Neuronal stem cell (in vitro differentiated cells): ENCODE measurements around the gene SLC38A8.
A peak's percentile ranks its signal among the peaks of the same experiment; 100 is the strongest.

Source experiments
- DNase-seq: peaks from one replicate; pipeline ENCODE4 v3.0.0-alpha.2; 2013; ENCODE audit warnings: low spot score
- H2AFZ ChIP-seq: one replicate; pipeline ENCODE4 v1.6.1; 2013; ENCODE audit warnings: mild to moderate bottlenecking, low read length, inconsistent platforms
- H2AK5ac ChIP-seq: 2 replicates; pipeline ENCODE4 v1.6.1; 2013; ENCODE audit warnings: low read depth, mild to moderate bottlenecking, inconsistent platforms, low read length, moderate library complexity, mixed read lengths
- H2BK120ac ChIP-seq: 2 replicates; pipeline ENCODE4 v1.6.1; 2013; ENCODE audit warnings: low read depth, mild to moderate bottlenecking, inconsistent platforms, low read length, moderate library complexity, mixed read lengths
- H2BK12ac ChIP-seq: one replicate; pipeline ENCODE4 v1.6.1; 2013; ENCODE audit warnings: low read length, inconsistent platforms
- H2BK15ac ChIP-seq: 2 replicates; pipeline ENCODE4 v1.6.1; 2013; ENCODE audit warnings: mild to moderate bottlenecking, low read length, inconsistent platforms, mixed read lengths
- H2BK5ac ChIP-seq: one replicate; pipeline ENCODE4 v1.6.1; 2013; ENCODE audit warnings: inconsistent platforms, mild to moderate bottlenecking, low read length, moderate library complexity
- H3K14ac ChIP-seq: one replicate; pipeline ENCODE4 v1.6.1; 2013; ENCODE audit warnings: low read length, inconsistent platforms
- H3K18ac ChIP-seq: 2 replicates; pipeline ENCODE4 v1.6.1; 2013; ENCODE audit warnings: low read length, inconsistent platforms
- H3K23ac ChIP-seq: 2 replicates; pipeline ENCODE4 v1.6.1; 2013; ENCODE audit warnings: low read depth, mild to moderate bottlenecking, mixed read lengths, low read length, inconsistent platforms; ENCODE audit not compliant: poor library complexity
- H3K27ac ChIP-seq: replicated peaks from 3 replicates; pipeline ENCODE4 v1.5.1; 2013; ENCODE audit warnings: low read length, inconsistent platforms
- H3K27me3 ChIP-seq, 3 experiments: 2 replicates each; pipeline ENCODE4 v1.6.1; 2013; ENCODE audit warnings: low read length in 3 of 3, mild to moderate bottlenecking in 2 of 3, inconsistent platforms in 1 of 3, low read depth in 1 of 3, mixed read lengths in 1 of 3, moderate library complexity in 1 of 3; ENCODE audit not compliant: control insufficient read depth in 3 of 3, insufficient read depth in 3 of 3
- H3K36me3 ChIP-seq, 2 donors: replicated peaks in 1 of 2; 2 replicates each; pipeline ENCODE4 v1.6.1; 2013; ENCODE audit warnings: low read length in 2 of 2; ENCODE audit not compliant: control insufficient read depth in 2 of 2, insufficient read depth in 2 of 2
- H3K4ac ChIP-seq: 2 replicates; pipeline ENCODE4 v1.6.1; 2013; ENCODE audit warnings: inconsistent platforms, mild to moderate bottlenecking, low read length, moderate library complexity
- H3K4me1 ChIP-seq, 2 donors: 1 replicate in 1 of 2; 2 replicates in 1 of 2; pipeline ENCODE4 v1.6.1; 2013; ENCODE audit warnings: low read length in 2 of 2, low read depth in 1 of 2; ENCODE audit not compliant: control insufficient read depth in 2 of 2, insufficient read depth in 1 of 2
- H3K4me2 ChIP-seq: one replicate; pipeline ENCODE4 v1.6.1; 2013; ENCODE audit warnings: mild to moderate bottlenecking, low read length, inconsistent platforms; ENCODE audit not compliant: insufficient read depth, poor library complexity, severe bottlenecking
- H3K4me3 ChIP-seq, 2 donors: 2 replicates each; pipeline ENCODE4 v1.5.1; 2013; ENCODE audit warnings: low read length in 2 of 2, mild to moderate bottlenecking in 2 of 2, inconsistent platforms in 1 of 2, moderate library complexity in 1 of 2
- H3K79me1 ChIP-seq: one replicate; pipeline ENCODE4 v1.6.1; 2013; ENCODE audit warnings: low read depth, mild to moderate bottlenecking, inconsistent platforms, low read length, moderate library complexity
- H3K9ac ChIP-seq: one replicate; pipeline ENCODE4 v1.6.1; 2013; ENCODE audit warnings: mild to moderate bottlenecking, low read depth, low read length, inconsistent platforms; ENCODE audit not compliant: poor library complexity
- H3K9me3 ChIP-seq, 2 donors: replicated peaks in 1 of 2; 2 replicates each; pipeline versions ENCODE3 to v1.6.1; 2013; ENCODE audit warnings: low read length in 2 of 2, mild to moderate bottlenecking in 2 of 2, inconsistent platforms in 1 of 2, low read depth in 1 of 2, mixed read lengths in 1 of 2, moderate library complexity in 1 of 2; ENCODE audit not compliant: control insufficient read depth in 2 of 2, insufficient read depth in 1 of 2
- H4K8ac ChIP-seq: one replicate; pipeline ENCODE4 v1.6.1; 2013; ENCODE audit warnings: low read depth, mild to moderate bottlenecking, inconsistent platforms, low read length, moderate library complexity
- H4K91ac ChIP-seq: one replicate; pipeline ENCODE4 v1.6.1; 2013; ENCODE audit warnings: low read length, low read depth, mild to moderate bottlenecking, inconsistent platforms; ENCODE audit not compliant: poor library complexity
- WGBS, 2 donors: extraction: QIAGEN DNeasy Blood & Tissue Kit; methylation state at CpG; one replicate each; pipeline ENCODE4 v1.1.7; 2013; ENCODE audit warnings: missing lambda C conversion rate in 2 of 2, mixed read lengths in 1 of 2; ENCODE audit not compliant: insufficient read length in 2 of 2, insufficient replicate concordance in 1 of 2; ENCODE audit errors: extremely low coverage in 2 of 2; 5-methylcytosine and 5-hydroxymethylcytosine counted together

The SLC38A8 gene

GRCh38 chr16:83995754-83996153, 46.8 kb downstream of the SLC38A8 start:
- Histone ChIP-seq H3K4me1 (peaks cover 21 to 42% of the 10 kb centered on the region in 2 donors), H2BK15ac (no peak overlapping the region), H2AK5ac (no peak overlapping the region), H3K27ac (no peak overlapping the region), H2BK120ac (no peak overlapping the region), H2AFZ (peak overlapping the region; percentile 19), H3K4ac (no peak overlapping the region), H3K23ac (no peak overlapping the region), H4K8ac (no peak overlapping the region), H3K27me3 (no peaks in the 10 kb centered on the region), H3K14ac (no peak overlapping the region), H3K9ac (no peak overlapping the region), H2BK12ac (no peak overlapping the region), H4K91ac (no peak overlapping the region), H3K79me1 (peaks cover 6% of the 10 kb centered on the region), H3K18ac (no peak overlapping the region), H3K4me2 (peak overlapping the region; percentile 35), H2BK5ac (no peak overlapping the region), H3K36me3 (peaks cover 0 to 18% of the 10 kb centered on the region in 2 donors), H3K9me3 (no peaks in the 10 kb centered on the region), H3K4me3 (no peak overlapping the region)
- DNase-seq, result peak; percentile 78
- no CpG with 5 or more reads among the region's 21 CpGs for whole genome bisulfite sequencing, 2 donors

GRCh38 chr16:83994703-83995102, 47.9 kb downstream of the SLC38A8 start:
- Histone ChIP-seq H2BK12ac (no peak overlapping the region), H3K27ac (no peak overlapping the region), H4K91ac (no peak overlapping the region), H2AFZ (no peak overlapping the region), H3K9ac (no peak overlapping the region), H3K23ac (no peak overlapping the region), H3K27me3 (no peaks in the 10 kb centered on the region), H3K36me3 (peaks cover 2 to 22% of the 10 kb centered on the region in 2 donors), H3K4me2 (no peak overlapping the region), H3K79me1 (peaks cover 6% of the 10 kb centered on the region), H2AK5ac (no peak overlapping the region), H3K4me1 (peaks cover 18 to 48% of the 10 kb centered on the region in 2 donors), H3K9me3 (no peaks in the 10 kb centered on the region), H2BK15ac (peak overlapping the region; percentile 34), H3K4ac (no peak overlapping the region), H3K4me3 (no peak overlapping the region), H2BK120ac (no peak overlapping the region), H4K8ac (no peak overlapping the region), H2BK5ac (peak overlapping the region; percentile 35), H3K14ac (no peak overlapping the region), H3K18ac (peak overlapping the region; percentile 20)
- DNase-seq, result no peak
- WGBS, 2 donors, result no CpG with 5 or more reads among the region's 13 CpGs

- no peak overlapping the region for H4K8ac ChIP-seq
- no peaks in the 10 kb centered on the region for H3K9me3 ChIP-seq
- WGBS, 2 donors, result no CpG with 5 or more reads among the region's 8 CpGs
- no peak overlapping the region for H2BK120ac ChIP-seq
- no peak overlapping the region for H3K27ac ChIP-seq
- H3K4ac ChIP-seq, result no peak overlapping the region
- no peak for DNase-seq
- no peak overlapping the region for H3K14ac ChIP-seq
- H3K4me2 ChIP-seq, result no peak overlapping the region
- peaks cover 2 to 22% of the 10 kb centered on the region in 2 donors for H3K36me3 ChIP-seq
- peak overlapping the region; percentile 35 for H2BK5ac ChIP-seq
- no peak overlapping the region for H4K91ac ChIP-seq
- H2BK15ac ChIP-seq, result peak overlapping the region; percentile 59
- H3K9ac ChIP-seq, result no peak overlapping the region
- H2AK5ac ChIP-seq, result peak overlapping the region; percentile 90
- no peak overlapping the region for H3K23ac ChIP-seq
- no peak overlapping the region for H2AFZ ChIP-seq
- H3K4me1 ChIP-seq, result peaks cover 21 to 54% of the 10 kb centered on the region in 2 donors
- H3K18ac ChIP-seq, result no peak overlapping the region
- H2BK12ac ChIP-seq, result no peak overlapping the region
- H3K27me3 ChIP-seq, result no peaks in the 10 kb centered on the region
- no peak overlapping the region for H3K4me3 ChIP-seq
- peaks cover 6% of the 10 kb centered on the region for H3K79me1 ChIP-seq
Observed at GRCh38 chr16:83994087-83994486, 48.5 kb downstream of the SLC38A8 start.

- no peak overlapping the region for H4K8ac ChIP-seq
- no peak overlapping the region for H2BK12ac ChIP-seq
- H3K79me1 ChIP-seq, result peaks cover 6% of the 10 kb centered on the region
- no peak overlapping the region for H3K9ac ChIP-seq
- no peaks in the 10 kb centered on the region for H3K27me3 ChIP-seq
- no peak overlapping the region for H2BK5ac ChIP-seq
- no peak overlapping the region for H3K4me3 ChIP-seq
- no peak overlapping the region for H4K91ac ChIP-seq
- no peak overlapping the region for H2BK120ac ChIP-seq
- no peak overlapping the region for H2BK15ac ChIP-seq
- no peak overlapping the region for H3K4ac ChIP-seq
- H3K23ac ChIP-seq, result no peak overlapping the region
- H3K14ac ChIP-seq, result no peak overlapping the region
- H3K36me3 ChIP-seq, result peaks cover 2 to 17% of the 10 kb centered on the region in 2 donors
- H3K4me1 ChIP-seq, result peaks cover 21 to 57% of the 10 kb centered on the region in 2 donors
- H3K27ac ChIP-seq, result no peak overlapping the region
- no peak overlapping the region for H3K18ac ChIP-seq
- H3K9me3 ChIP-seq, result no peaks in the 10 kb centered on the region
- no peak overlapping the region for H3K4me2 ChIP-seq
- WGBS, 2 donors, result no CpG with 5 or more reads among the region's 6 CpGs
- DNase-seq, result no peak
- H2AK5ac ChIP-seq, result no peak overlapping the region
- H2AFZ ChIP-seq, result no peak overlapping the region
Observed at GRCh38 chr16:83992624-83993023, 50.0 kb downstream of the SLC38A8 start.
